Astrocyte (in vitro differentiated cells and primary cell): Measurements from ENCODE around the gene CHST2. TPM values are rescaled to one million over a fixed set of nuclear protein-coding genes. Genes with fewer than 3 reads are reported as not detected.

Experiments used
- DNase-seq: peaks from one replicate; pipeline ENCODE4 v3.0.0-alpha.2; 2010; ENCODE audit warnings: low read depth
- FAIRE-seq: peaks from 2 replicates; lab custom pipeline; 2011; peaks lifted over from hg19 to GRCh38; lab: Jason Lieb, UNC
- H2AFZ ChIP-seq: 2 replicates; pipeline ENCODE4 v1.6.0; 2012; ENCODE audit warnings: low read depth, low read length, inconsistent platforms
- H3K27ac ChIP-seq: 2 replicates; pipeline ENCODE4 v1.5.1; 2011; ENCODE audit warnings: low read depth, low read length, inconsistent platforms
- H3K27me3 ChIP-seq: 2 replicates; pipeline ENCODE4 v1.6.0; 2011; ENCODE audit warnings: low read length, inconsistent platforms; ENCODE audit not compliant: insufficient read depth
- H3K36me3 ChIP-seq: 2 replicates; pipeline ENCODE4 v1.5.1; 2011; ENCODE audit warnings: low read length, inconsistent platforms; ENCODE audit not compliant: insufficient read depth
- H3K4me1 ChIP-seq: 2 replicates; pipeline ENCODE4 v1.5.1; 2011; ENCODE audit warnings: low read length, inconsistent platforms; ENCODE audit not compliant: insufficient read depth
- H3K4me2 ChIP-seq: 2 replicates; pipeline ENCODE4 v1.6.0; 2012; ENCODE audit warnings: low read length, inconsistent platforms
- H3K4me3 ChIP-seq: 2 replicates; pipeline ENCODE4 v1.5.1; 2011; ENCODE audit warnings: low read depth, mild to moderate bottlenecking, low read length, inconsistent platforms; ENCODE audit not compliant: insufficient read depth
- H3K79me2 ChIP-seq: 2 replicates; pipeline ENCODE4 v1.6.0; 2012; ENCODE audit warnings: mild to moderate bottlenecking, low read length, inconsistent platforms; ENCODE audit not compliant: insufficient read depth
- H3K9ac ChIP-seq: 2 replicates; pipeline ENCODE4 v1.6.0; 2012; ENCODE audit warnings: mild to moderate bottlenecking, low read length, inconsistent platforms
- H3K9me3 ChIP-seq: 2 replicates; pipeline ENCODE4 v1.5.1; 2012; ENCODE audit warnings: low read depth, mild to moderate bottlenecking, low read length, inconsistent platforms; ENCODE audit not compliant: insufficient read depth
- H4K20me1 ChIP-seq: 2 replicates; pipeline ENCODE4 v1.6.0; 2012; ENCODE audit warnings: low read length, inconsistent platforms; ENCODE audit not compliant: insufficient read depth
- H3K27ac Mint-ChIP-seq: one replicate; pipeline ENCODE4 v1.8.0; 2021; ENCODE audit warnings: mild to moderate bottlenecking, mixed read lengths; ENCODE audit not compliant: unreplicated experiment
- H3K27me3 Mint-ChIP-seq: one replicate; pipeline ENCODE4 v1.8.0; 2021; ENCODE audit warnings: low read depth, mixed read lengths; ENCODE audit not compliant: unreplicated experiment
- H3K36me3 Mint-ChIP-seq: one replicate; pipeline ENCODE4 v1.8.0; 2021; ENCODE audit warnings: low read depth, mixed read lengths; ENCODE audit not compliant: unreplicated experiment
- H3K4me1 Mint-ChIP-seq: one replicate; pipeline ENCODE4 v1.8.0; 2021; ENCODE audit warnings: low read depth, mixed read lengths; ENCODE audit not compliant: unreplicated experiment
- H3K4me3 Mint-ChIP-seq: one replicate; pipeline ENCODE4 v1.8.0; 2021; ENCODE audit warnings: mild to moderate bottlenecking, moderate library complexity, mixed read lengths; ENCODE audit not compliant: unreplicated experiment
- H3K9me3 Mint-ChIP-seq: one replicate; pipeline ENCODE4 v1.8.0; 2021; ENCODE audit warnings: mild to moderate bottlenecking, mixed read lengths; ENCODE audit not compliant: unreplicated experiment
- EZH2 ChIP-seq: IDR thresholded peaks from 2 replicates; pipeline ENCODE4 v1.6.1; 2012; ENCODE audit warnings: mild to moderate bottlenecking, low read length, inconsistent platforms; ENCODE audit not compliant: insufficient read depth
- total RNA-seq: library from RNA; stranded (reverse); gene quantifications from 2 replicates; pipeline ENCODE4 v1.2.1, GENCODE V29; 2021
- TF ChIP-seq, protein P1 (sequence below): IDR thresholded peaks from 2 replicates; pipeline ENCODE4 v1.5.1; 2011; ENCODE audit warnings: low read depth, mild to moderate bottlenecking, inconsistent platforms, low read length, moderate library complexity; ENCODE audit not compliant: insufficient read depth

CHST2 gene
- total RNA-seq, 1 donor from 2014 or later, result 13.4 TPM

- no peak for FAIRE-seq
Observed at GRCh38 chr3:143134471-143134870, 14.9 kb downstream of the CHST2 start.

DNA sequence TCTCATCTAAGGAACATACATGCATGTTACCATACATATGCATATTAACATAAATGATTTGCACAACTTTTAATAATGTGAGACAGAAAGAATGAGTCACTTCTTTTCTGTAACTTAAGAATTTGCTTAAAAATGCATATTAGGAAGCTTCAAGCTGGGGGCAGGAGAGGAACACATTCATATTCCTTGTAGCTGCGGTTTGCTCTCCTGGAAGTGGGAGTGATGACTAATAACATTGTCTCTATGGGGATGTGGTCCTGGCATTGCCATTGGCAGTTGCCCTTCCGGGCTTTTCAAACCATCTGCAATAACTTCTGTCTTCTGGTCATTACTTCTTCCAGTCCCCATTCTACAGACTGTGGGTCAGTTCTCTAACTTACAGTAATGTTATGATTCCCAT is 15.6 kb downstream of the CHST2 start:
- Histone ChIP-seq H3K36me3 (no peaks in the 10 kb centered on the region), H3K9ac (no peak overlapping the region), H3K4me3 (peak overlapping the region; percentile 15), H3K4me2 (peak overlapping the region; percentile 61), H2AFZ (no peak overlapping the region), H3K4me1 (peaks cover 18% of the 10 kb centered on the region), H3K79me2 (no peaks in the 10 kb centered on the region), H4K20me1 (no peaks in the 10 kb centered on the region), H3K9me3 (no peaks in the 10 kb centered on the region), H3K27me3 (no peaks in the 10 kb centered on the region), H3K27ac (peak overlapping the region; percentile 22)
- Mint-ChIP-seq H3K4me1 (peaks cover 17% of the 10 kb centered on the region), H3K4me3 (no peak overlapping the region), H3K27ac (peak overlapping the region; percentile 47), H3K9me3 (no peaks in the 10 kb centered on the region), H3K27me3 (no peaks in the 10 kb centered on the region), H3K36me3 (no peaks in the 10 kb centered on the region)
- FAIRE-seq (peak; percentile 98), DNase-seq (peak; percentile 98)
- TF ChIP-seq EZH2, result no peak
- TF ChIP-seq, protein P1, sequence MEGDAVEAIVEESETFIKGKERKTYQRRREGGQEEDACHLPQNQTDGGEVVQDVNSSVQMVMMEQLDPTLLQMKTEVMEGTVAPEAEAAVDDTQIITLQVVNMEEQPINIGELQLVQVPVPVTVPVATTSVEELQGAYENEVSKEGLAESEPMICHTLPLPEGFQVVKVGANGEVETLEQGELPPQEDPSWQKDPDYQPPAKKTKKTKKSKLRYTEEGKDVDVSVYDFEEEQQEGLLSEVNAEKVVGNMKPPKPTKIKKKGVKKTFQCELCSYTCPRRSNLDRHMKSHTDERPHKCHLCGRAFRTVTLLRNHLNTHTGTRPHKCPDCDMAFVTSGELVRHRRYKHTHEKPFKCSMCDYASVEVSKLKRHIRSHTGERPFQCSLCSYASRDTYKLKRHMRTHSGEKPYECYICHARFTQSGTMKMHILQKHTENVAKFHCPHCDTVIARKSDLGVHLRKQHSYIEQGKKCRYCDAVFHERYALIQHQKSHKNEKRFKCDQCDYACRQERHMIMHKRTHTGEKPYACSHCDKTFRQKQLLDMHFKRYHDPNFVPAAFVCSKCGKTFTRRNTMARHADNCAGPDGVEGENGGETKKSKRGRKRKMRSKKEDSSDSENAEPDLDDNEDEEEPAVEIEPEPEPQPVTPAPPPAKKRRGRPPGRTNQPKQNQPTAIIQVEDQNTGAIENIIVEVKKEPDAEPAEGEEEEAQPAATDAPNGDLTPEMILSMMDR, result no peak

More at GRCh38 chr3:143134471-143134870, 14.9 kb downstream of the CHST2 start:
- H3K79me2 ChIP-seq, result no peaks in the 10 kb centered on the region
- Mint-ChIP-seq H3K36me3 (peaks cover under 1% of the 10 kb centered on the region), H3K9me3 (no peaks in the 10 kb centered on the region), H3K4me1 (peaks cover 17% of the 10 kb centered on the region), H3K27ac (peak overlapping the region; percentile 47), H3K27me3 (peaks cover 7% of the 10 kb centered on the region), H3K4me3 (no peak overlapping the region)
- H3K4me3 ChIP-seq, result peak overlapping the region; percentile 15
- DNase-seq, result peak; percentile 22
- H3K4me1 ChIP-seq, result peaks cover 18% of the 10 kb centered on the region
- H3K9ac ChIP-seq, result no peak overlapping the region
- H3K9me3 ChIP-seq, result no peaks in the 10 kb centered on the region
- H3K27me3 ChIP-seq, result no peaks in the 10 kb centered on the region
- H3K4me2 ChIP-seq, result peak overlapping the region; percentile 61
- peak overlapping the region; percentile 22 for H3K27ac ChIP-seq
- TF ChIP-seq EZH2, result no peak
- TF ChIP-seq, protein P1, result no peak
- H3K36me3 ChIP-seq, result no peaks in the 10 kb centered on the region
- H2AFZ ChIP-seq, result no peak overlapping the region
- no peaks in the 10 kb centered on the region for H4K20me1 ChIP-seq

GRCh38 chr3:143137435-143138036 is 18.0 kb downstream of the CHST2 start:
- Histone ChIP-seq H4K20me1 (no peaks in the 10 kb centered on the region), H3K4me3 (no peak overlapping the region), H3K79me2 (no peaks in the 10 kb centered on the region), H3K27ac (no peak overlapping the region), H3K27me3 (no peaks in the 10 kb centered on the region), H3K9me3 (no peaks in the 10 kb centered on the region), H3K4me2 (no peak overlapping the region), H3K4me1 (peaks cover 18% of the 10 kb centered on the region), H3K36me3 (no peaks in the 10 kb centered on the region), H3K9ac (no peak overlapping the region), H2AFZ (no peak overlapping the region)
- Mint-ChIP-seq H3K27me3 (no peaks in the 10 kb centered on the region), H3K27ac (no peak overlapping the region), H3K36me3 (no peaks in the 10 kb centered on the region), H3K9me3 (no peaks in the 10 kb centered on the region), H3K4me1 (peaks cover 17% of the 10 kb centered on the region), H3K4me3 (no peak overlapping the region)
- FAIRE-seq (no peak), DNase-seq (no peak)
- no peak for TF ChIP-seq EZH2
